ENCODE results near the gene NDUFS3.

The NDUFS3 gene

DNA sequence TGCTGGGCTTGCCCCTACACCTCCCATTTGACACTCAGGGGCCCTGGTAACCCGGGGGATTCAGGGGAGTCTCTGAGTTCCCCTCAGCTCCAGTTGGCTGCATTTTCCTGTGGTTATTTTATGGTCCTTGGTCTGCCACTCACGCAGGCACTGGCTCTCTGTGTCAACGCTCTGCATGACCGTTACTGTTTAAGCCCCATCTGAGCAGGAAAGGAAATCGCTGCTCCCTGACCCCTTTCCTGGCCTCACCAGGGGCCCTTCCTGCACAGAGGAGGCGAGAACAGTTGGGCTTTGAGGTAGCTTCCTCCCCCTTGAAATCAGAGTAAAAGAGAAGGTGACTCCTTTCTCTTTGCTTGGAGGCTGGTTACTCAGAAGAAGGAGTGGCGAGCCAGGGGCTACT is 12.9 kb downstream of the NDUFS3 start:
- DNase-seq (ENCODE audit: low read depth) = no peak

DNA sequence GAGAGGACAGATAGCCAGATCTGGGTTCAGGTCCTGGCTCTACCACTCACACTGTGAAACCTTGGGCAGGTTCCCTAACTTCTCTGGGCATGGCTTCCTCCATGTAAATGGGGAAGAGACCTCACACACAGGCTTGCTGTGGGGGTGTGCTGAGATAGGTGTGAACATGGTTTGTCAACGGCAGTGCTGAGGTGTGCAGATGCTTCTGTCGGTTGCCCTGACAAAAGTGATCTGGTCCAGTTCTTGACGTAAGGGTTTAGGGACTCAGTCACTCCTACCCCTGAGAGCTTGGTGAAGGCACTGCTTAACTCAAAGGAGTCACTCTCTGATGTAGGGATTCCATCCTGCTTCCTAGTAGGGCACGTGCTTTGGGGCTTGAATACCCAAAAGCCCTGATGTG is 13.4 kb downstream of the NDUFS3 start:
- DNase-seq (ENCODE audit: low read depth) = no peak

DNA sequence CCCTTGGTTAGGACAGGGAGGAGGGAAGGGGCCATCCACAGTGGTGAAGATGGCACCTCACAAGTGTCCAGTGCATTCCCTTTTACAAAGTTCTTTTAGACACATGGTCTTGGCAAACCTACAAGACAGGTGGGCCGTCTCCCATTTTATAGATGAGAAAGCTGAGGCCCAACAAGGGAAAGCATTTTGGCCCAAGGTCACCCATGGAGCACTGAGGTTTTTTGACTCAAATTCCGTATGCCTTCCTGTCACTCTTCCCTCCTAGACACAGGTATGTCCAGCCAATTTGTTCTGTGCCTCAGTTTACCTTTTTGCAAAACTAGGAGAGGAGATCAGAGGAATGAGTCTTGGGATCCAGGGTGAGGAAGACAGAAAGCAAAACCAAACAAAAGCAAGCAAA is 14.1 kb downstream of the NDUFS3 start:
- DNase-seq (ENCODE audit: low read depth) = no peak

DNA sequence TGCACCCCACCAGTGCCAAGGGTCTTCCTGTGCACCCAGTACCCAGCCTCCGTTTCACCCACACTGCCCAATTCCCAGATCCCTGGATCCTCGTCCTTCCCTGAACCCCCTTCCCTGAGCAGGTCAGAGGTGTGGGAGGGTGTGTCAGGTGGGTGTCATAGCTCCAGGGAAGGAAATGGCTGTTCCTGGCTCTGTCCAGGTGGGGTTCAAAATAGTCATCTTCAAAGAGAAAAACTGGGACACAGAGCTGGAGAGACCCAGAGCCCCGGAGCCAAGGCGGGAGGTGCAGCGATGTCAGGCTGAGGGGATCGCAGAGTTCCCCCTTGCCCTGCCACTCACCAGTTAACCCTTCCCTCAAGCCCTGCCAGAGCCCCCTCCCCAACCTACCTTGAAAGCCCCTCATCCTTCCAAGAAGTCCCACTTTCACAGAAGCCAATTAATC is 14.6 kb downstream of the NDUFS3 start:
- no peak for DNase-seq (ENCODE audit: low read depth)

DNA sequence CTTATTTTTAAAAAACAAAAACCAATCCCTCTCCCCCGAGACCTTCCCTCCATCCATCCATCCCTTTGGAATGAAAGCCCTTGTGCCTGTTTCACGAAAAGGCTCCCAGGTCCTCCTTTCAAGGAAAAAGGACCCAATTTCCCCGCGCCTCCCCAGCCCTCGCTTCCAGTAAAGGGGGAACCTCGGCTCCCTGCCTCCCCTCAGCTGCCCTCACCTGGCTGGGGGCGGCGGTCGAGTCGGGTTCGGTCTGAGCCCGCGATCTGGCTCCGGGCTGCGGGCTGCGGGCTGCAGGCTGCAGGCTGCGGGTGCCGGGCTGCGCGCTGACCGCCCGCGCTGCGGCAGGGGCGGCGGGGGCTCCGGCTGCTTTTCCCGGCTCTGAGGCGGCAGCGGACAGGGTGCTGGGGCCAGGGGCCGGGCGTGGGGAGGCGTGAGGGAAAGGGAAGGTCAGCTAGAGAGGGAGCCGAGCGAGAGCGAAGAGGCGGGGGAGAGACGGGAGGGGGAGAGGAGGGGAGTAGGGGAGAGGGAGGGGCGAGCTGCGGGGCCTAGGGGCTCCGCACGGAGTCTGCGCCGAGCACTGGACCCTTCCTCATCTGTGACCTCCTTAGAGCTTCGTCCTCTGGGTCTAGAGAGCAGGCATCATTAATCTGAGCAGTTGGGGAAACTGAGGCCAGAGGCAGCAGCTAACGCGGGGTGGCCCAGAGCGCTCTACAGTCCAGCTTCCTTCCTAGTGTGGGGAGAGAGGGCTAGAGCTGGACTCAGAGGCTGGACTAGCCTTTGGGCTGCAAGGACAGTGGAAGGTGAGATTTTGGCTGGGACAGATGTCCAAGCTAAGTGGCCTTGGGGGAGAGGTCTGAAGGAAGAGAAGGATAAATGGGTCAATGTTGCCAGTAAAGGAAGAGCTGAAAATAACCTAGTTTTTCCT is 15.3 kb downstream of the NDUFS3 start, which contains the start of gene C1QTNF4:
Gene C1QTNF4, minus strand, starts transcription at position 478 of the 922 bp plus-strand sequence. CDS start 3,601 bp downstream, outside the sequence.
- DNase-seq (ENCODE audit: low read depth) = no peak

DNA sequence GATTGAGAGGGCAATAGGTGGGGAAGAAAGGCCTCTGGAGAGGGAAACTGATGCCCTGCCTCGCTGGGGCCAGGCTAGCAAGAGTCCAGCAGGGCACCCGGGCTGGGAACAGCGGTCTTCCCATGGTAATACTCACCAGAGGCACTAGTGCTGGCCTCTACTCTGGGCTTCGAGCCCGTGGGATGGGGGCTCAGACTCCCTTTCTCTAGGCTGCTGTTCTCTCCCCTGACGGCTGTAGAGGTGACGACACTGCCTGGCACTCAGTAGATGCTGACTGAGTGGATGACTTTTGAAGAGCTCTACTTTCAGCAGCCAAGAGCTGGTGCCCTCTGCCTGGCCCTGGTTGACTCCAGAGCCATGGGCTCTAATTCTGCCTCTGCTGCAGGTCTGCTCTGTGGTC is 16.2 kb downstream of the NDUFS3 start:
- no peak for DNase-seq (ENCODE audit: low read depth)

DNA sequence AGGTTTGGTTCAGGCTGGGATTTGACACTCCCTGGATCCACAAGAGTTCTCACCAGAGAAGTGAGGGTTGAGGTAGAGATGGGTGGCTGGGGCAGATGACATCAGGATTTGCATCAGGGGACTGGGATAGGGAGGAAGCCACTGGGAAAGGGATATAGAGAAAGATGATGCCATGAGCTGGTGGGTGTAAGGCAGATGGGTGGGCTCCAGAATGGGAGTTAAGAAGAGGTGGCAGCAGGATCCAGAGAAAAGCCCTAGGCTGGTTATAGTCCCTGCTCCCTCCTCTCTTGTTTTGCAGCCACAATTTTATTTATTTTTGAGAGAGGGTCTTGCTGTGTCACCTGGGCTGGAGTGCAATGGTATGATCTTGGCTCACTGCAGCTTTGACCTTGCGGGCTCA is 17.1 kb downstream of the NDUFS3 start:
- DNase-seq (ENCODE audit: low read depth) = no peak

DNA sequence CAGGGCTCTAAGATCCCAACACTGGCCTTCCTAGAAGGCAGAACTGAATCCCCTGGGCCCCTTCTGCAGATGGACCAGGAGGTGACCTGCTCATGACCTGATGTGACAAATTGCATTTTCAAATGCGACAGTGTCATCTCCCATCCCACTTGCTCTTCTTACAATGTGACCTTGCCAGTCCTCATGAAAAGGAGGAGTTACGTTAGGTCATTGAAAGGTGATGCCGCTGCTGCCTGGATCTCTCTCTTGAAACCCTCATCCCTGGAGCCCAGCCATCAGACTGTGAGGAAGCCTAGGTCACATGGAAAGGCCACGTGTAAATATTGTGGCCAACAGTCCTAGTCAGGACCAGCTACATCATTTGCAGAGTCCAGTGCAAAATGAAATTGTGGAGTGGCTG is 21.0 kb downstream of the NDUFS3 start:
- DNase-seq (ENCODE audit: low read depth) = no peak

DNA sequence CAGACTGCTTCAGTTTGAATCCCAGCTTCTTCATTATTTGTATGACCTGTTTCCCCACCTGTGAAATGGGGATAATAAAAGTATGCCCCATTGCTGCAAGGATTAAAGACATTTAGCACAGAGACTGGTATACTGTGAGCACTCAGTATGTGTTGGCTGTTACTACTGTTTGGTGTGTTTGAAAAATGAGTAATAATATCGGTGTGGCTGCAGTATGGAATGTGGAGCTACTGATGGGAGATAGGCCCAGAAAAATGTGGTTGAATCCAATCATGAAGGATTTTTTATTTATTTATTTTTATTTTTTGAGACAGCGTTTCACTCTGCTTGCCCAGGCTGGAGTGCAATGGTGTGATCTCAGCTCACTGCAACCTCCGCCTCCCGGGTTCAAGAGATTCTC is 24.4 kb downstream of the NDUFS3 start:
- DNase-seq (ENCODE audit: low read depth) = no peak

DNA sequence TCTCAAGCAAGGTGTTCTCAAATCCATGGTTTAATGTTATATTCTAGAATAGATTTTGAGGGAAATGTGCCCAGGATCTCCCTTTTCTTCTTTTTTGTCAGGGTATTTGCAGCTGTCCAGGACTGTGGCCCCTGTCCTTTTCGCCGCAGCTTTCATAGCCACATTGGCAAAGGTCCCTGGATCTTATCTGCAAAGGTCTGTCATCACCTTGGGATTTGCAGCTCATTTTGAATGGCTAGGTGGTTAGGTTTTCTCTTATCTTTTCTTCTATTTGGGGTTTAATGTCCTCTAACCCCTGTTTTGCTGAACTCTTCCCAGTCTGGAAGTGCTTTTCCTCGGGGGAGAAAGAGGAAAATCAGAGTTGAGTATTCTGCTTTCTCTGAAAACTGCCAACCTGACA is 27.0 kb downstream of the NDUFS3 start:
- DNase-seq (ENCODE audit: low read depth) = no peak

DNA sequence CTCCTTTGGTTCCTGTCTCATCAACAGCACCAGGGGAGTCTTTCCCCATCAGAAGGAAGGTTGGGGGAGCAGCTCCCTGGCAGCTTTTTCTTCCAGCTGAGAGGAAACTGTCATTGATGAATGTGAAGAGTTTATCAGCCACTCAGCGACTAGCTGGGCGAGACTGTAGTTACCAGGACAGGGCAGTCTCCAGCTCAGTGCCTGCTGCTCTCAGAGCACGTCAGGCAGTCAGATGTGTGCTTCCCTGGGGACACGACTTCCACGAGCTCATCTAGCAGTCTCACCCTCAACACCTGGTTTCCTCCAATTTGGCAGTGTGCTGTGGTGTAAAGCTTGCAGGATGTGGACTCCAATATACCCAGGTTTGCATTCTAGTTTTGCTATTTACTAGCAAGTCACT is 27.9 kb downstream of the NDUFS3 start:
- DNase-seq (ENCODE audit: low read depth) = no peak

DNA sequence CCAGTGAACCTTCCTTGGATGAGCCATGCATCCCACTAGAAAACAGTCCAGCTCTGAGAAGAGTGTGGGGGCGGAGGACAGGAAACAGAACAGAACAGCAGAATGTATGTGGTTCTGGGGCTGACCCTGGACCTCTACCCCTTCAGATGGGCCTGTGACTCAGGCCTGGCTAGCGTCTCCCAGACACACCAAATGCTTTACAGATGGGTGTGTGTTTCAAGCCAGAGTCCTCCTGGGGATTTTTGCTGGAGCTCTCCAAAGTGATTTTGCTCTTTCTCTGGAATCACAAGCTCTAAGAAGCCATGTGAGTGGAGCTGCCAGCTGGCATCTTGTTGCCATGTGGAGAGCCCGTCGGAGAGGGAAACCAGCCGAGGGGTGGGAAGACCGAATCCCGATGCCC is 28.5 kb downstream of the NDUFS3 start:
- no peak for DNase-seq (ENCODE audit: low read depth)

DNA sequence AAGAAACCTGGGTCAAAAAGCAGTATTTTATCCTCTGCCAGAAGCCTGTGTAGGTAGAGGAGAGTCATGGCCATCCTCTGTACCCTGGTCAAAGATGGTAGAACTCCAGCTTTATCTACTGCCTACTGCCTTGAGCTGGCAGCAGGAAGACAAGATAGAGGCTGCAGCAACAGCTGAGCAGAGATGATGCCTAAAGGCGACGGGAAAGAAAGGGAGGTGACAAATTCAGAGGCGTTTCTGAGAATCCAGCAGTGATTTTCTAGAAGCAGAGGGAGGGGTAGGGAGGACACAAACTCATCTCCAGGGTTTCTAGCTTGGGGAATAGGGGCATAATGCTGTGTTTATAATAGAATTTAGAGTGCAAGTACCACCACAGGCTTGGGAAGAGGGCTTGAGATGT is 30.8 kb downstream of the NDUFS3 start:
- DNase-seq (ENCODE audit: low read depth) = no peak

DNA sequence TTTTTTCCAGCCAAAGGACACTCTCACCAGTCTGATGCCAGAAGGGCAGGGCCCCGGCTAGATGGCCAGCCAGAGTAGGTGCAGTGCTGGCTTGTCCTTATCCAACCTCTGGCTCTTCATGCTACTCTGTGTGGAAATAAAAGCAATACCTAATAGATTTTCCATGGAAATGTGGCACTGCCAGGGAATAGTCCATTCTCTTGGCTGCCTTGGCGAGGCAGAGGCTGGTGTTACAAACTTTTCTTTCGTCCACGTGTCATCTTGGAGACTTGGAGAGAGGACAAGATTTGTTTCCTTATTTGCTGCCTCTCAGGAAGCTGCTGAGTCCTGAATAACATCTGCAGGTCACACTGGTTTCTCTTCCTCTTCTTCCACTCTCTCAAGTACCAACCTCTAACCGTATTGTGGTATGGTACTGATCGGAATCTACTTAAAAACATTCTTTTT is 32.5 kb downstream of the NDUFS3 start:
- DNase-seq (ENCODE audit: low read depth) = no peak

DNA sequence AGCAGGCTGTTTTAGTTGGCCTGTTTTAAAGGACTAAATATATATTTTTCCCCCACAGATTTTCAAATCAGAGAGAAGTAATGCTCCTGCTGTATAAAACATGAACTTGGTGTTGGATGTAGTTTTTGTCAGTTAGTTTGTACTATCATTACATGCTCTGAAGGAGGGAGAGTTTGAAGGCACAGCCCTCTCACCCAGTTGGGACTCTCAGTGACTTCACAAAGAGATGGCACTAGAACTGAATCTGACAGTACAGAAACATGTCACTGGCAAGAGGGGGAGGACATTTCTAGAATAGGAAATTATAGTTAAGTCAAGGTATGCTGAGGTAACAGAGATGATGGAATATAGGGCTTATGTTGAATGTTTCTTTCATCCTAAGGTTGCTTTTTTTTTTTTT is 36.4 kb downstream of the NDUFS3 start:
- DNase-seq (ENCODE audit: low read depth) = no peak

DNA sequence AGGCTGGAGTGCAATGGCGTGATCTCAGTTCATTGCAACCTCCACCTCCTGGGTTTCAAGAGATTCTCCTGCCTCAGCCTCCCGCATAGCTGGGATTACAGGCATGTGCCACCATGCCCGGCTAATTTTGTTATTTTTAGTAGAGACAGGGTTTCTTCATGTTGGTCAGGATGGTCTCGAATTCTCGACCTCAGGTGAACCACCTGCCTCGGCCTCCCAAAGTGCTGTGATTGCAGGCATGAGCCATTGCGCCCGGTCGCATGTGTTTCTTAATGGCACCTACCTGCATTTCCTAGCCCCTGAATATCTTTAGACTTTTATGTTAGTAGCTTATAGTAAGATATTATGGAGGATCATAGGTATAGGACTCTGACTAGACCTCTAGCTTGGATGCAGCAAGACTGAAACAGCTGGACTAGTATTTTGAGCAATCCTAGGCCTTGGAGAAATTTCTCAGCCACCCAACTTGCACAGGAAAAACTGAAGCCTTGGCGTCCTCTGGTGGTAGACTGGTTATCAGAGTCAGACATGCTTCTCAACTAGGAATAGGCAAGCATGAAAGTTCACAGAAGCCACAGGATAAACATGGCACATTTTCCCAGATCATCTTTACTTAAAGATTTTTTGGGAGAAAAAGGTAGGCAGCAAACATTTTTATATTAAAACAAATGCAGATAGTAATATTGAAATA is 38.0 kb downstream of the NDUFS3 start:
- no peak for DNase-seq (ENCODE audit: low read depth)

DNA sequence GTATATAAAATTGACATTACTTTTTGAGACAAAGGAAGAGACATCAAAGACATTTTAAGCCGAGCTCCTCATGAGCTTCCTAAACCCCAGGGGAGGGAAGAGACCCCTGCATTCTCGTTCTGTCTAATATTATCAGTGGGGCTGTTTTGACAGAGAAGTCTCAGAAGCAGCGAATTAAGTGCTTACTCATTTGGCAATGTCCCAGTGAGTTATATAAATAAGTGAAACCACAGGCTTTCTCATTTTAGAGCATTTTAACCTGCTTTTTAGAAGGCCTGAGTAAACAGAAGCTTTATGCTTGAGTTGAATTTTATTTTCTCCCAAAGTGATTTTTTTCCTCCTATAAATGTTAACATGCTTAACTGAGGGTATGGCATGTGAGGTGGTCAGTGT is 38.5 kb downstream of the NDUFS3 start:
- DNase-seq (ENCODE audit: low read depth) = no peak

DNA sequence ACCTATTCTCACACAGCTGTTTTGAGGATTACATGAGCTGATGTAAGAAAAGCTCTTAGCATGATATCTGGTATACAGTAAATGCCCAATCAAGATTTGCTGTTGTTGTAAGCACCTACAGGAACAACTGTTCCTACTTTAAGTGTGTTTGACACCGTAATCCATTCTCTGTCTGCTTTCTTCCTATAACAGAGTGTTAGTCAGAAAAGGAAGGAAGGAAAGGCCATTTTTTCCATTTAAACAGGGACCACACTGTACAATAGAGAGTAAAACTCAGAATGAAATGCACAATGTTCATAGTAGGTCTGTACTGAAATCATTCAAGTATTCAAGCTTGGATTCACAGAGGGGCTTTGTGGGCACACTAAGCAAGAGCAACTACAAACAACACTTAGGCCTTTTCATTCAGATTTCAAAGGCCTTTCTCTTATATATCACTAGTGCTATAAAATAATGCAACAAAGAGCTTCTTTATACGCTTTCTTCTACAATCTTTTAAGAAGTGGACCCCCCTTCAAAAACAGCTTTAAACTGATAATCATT is 42.0 kb downstream of the NDUFS3 start:
- no peak for DNase-seq (ENCODE audit: low read depth)

DNA sequence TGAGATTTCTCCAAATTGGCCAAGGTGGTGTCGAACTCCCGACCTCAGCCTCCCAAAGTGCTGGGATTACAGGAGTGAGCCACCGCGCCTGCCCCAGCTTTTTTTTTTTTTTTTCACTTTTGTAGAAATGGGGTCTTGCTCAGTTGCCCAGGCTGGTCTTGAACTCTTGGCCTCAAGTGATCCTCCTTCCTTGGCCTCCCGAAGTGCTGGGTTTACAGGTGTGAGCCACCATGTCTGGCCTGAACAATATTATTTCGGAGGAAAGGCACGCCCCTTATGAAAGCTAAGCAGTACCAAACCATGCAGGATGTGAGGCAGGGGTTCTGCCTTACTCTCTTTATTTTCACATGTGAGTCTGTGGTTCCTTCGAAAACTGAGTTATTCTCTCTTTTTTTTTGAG is 47.4 kb downstream of the NDUFS3 start:
- DNase-seq (ENCODE audit: low read depth) = no peak

DNA sequence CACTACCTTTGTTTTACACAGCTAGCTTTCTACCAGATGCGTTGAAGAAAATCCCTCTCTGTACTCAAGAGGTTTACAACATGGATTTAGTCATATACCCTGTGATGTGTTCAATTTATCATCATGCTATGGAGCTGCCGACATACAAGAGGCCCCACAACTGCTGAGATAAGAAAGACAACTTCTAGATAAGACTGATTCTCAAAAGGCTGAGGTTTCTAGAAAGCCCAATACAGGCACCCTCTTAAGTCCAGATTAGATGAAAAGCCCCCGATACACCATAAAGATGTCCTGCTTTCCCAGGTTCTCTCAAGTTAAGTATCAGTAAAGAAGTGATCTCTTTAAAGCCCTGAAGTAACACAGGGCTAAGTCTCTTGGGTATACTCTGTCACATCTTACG is 49.2 kb downstream of the NDUFS3 start:
- no peak for DNase-seq (ENCODE audit: low read depth)

DNA sequence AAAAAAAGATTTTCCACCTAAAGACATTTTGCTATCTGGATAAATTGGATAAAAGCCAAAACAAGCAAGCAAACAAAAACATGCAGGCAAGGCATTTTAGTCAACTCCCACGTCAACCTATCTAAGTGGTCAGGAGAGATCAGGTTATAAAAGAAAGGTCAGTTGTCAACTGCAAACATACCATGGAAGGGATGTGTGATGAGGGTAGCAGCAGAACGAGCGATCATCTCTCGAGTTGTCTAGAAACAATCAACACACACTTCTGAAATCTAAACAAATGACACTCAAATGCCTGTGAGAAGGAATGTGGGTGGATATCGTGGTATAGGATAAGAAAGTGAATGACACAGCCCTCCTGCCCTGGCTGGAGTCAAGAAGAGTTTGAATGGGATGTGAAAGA is 52.6 kb downstream of the NDUFS3 start:
- DNase-seq (ENCODE audit: low read depth) = no peak
